K562 (cell line): ENCODE data around the gene ROR2.

ENCODE experiments used
- HLTF ChIP-seq: fragments of 450-650 bp; IDR thresholded peaks from 2 replicates; pipeline ENCODE4 v1.6.1; 2016
- MTA3 ChIP-seq: fragments of 450-650 bp; formaldehyde crosslinking; IDR thresholded peaks from 2 replicates; pipeline ENCODE4 v1.6.1; 2017; ENCODE audit warnings: mild to moderate bottlenecking, borderline replicate concordance
- POLR2AphosphoS5 ChIP-seq: IDR thresholded peaks from 2 replicates; pipeline ENCODE4 v1.6.1; 2011; ENCODE audit warnings: mild to moderate bottlenecking, low read depth, low read length, moderate library complexity; ENCODE audit not compliant: control insufficient read depth, insufficient read depth
- POLR3A ChIP-seq: IDR thresholded peaks from 2 replicates; pipeline ENCODE4 v1.6.1; 2011; ENCODE audit warnings: borderline replicate concordance, mild to moderate bottlenecking, moderate library complexity; ENCODE audit not compliant: insufficient read length, insufficient read depth; ENCODE audit errors: extremely low read depth
- SMC3 ChIP-seq: conservative IDR thresholded peaks from 2 replicates; pipeline ENCODE4 v1.6.1; 2011; ENCODE audit warnings: low read depth, low read length, improper control_type of control experiment; ENCODE audit not compliant: insufficient read depth
- SOX6 ChIP-seq: fragments of 450-650 bp; IDR thresholded peaks from 2 replicates; pipeline ENCODE4 v1.6.1; 2014; ENCODE audit warnings: mild to moderate bottlenecking
- TCF7 ChIP-seq: sonication (generic); IDR thresholded peaks from 2 replicates; pipeline ENCODE4 v1.6.1; 2016; ENCODE audit warnings: antibody characterized with exemption, borderline replicate concordance
- ZNF121 ChIP-seq: sonication (generic); formaldehyde crosslinking; conservative IDR thresholded peaks from 2 replicates; pipeline ENCODE4 v1.8.0; 2022; ENCODE audit warnings: missing genetic modification reagents
- ZNF764 ChIP-seq: fragments of 250-450 bp; sonication (Bioruptor Pico); IDR thresholded peaks from 2 replicates; pipeline ENCODE4 v1.4.0; 2020; ENCODE audit warnings: low read depth, mild to moderate bottlenecking, moderate library complexity
- TF ChIP-seq, protein P1 (sequence below): IDR thresholded peaks from 2 replicates; pipeline ENCODE4 v1.6.1; 2016; ENCODE audit warnings: missing genetic modification characterization, missing compliant biosample characterization
- TF ChIP-seq, protein P2 (sequence below), 3 experiments: IDR thresholded peaks in 2 of 3; conservative IDR thresholded peaks in 1 of 3; 2 replicates each; pipeline ENCODE4 v1.5.1; 2011 to 2012; ENCODE audit warnings: low read length in 3 of 3, mild to moderate bottlenecking in 3 of 3, control low read depth in 2 of 3, improper control_type of control experiment in 1 of 3, inconsistent platforms in 1 of 3, low read depth in 1 of 3, mixed read lengths in 1 of 3, moderate library complexity in 1 of 3; ENCODE audit not compliant: insufficient read depth in 2 of 3
- TF ChIP-seq, protein P3 (sequence below): sonication (generic); formaldehyde crosslinking; IDR thresholded peaks from 2 replicates; pipeline ENCODE4 v1.8.1; 2022; ENCODE audit warnings: missing genetic modification reagents
- TF ChIP-seq, protein P4 (sequence below): fragments of 450-650 bp; IDR thresholded peaks from 2 replicates; pipeline ENCODE4 v1.6.1; 2016

- no peak for TF ChIP-seq ZNF764 (CRISPR knock-in tag)
- TF ChIP-seq, protein P1, sequence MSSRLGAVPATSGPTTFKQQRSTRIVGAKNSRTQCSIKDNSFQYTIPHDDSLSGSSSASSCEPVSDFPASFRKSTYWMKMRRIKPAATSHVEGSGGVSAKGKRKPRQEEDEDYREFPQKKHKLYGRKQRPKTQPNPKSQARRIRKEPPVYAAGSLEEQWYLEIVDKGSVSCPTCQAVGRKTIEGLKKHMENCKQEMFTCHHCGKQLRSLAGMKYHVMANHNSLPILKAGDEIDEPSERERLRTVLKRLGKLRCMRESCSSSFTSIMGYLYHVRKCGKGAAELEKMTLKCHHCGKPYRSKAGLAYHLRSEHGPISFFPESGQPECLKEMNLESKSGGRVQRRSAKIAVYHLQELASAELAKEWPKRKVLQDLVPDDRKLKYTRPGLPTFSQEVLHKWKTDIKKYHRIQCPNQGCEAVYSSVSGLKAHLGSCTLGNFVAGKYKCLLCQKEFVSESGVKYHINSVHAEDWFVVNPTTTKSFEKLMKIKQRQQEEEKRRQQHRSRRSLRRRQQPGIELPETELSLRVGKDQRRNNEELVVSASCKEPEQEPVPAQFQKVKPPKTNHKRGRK (tag), result no peak
- no peak for TF ChIP-seq HLTF
- no peak for TF ChIP-seq MTA3
- TF ChIP-seq POLR2AphosphoS5, result no peak
- no peak for TF ChIP-seq TCF7
- TF ChIP-seq, protein P2, sequence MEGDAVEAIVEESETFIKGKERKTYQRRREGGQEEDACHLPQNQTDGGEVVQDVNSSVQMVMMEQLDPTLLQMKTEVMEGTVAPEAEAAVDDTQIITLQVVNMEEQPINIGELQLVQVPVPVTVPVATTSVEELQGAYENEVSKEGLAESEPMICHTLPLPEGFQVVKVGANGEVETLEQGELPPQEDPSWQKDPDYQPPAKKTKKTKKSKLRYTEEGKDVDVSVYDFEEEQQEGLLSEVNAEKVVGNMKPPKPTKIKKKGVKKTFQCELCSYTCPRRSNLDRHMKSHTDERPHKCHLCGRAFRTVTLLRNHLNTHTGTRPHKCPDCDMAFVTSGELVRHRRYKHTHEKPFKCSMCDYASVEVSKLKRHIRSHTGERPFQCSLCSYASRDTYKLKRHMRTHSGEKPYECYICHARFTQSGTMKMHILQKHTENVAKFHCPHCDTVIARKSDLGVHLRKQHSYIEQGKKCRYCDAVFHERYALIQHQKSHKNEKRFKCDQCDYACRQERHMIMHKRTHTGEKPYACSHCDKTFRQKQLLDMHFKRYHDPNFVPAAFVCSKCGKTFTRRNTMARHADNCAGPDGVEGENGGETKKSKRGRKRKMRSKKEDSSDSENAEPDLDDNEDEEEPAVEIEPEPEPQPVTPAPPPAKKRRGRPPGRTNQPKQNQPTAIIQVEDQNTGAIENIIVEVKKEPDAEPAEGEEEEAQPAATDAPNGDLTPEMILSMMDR (IDR thresholded peaks at IDR 0.05 in 2 of 3, conservative IDR thresholded peaks at IDR 0.05 in 1 of 3; ENCODE audit: insufficient read depth in 2 of 3, low read depth in 1 of 3, low read length in 3 of 3), result no peak
- no peak for TF ChIP-seq SOX6
- TF ChIP-seq, protein P3, sequence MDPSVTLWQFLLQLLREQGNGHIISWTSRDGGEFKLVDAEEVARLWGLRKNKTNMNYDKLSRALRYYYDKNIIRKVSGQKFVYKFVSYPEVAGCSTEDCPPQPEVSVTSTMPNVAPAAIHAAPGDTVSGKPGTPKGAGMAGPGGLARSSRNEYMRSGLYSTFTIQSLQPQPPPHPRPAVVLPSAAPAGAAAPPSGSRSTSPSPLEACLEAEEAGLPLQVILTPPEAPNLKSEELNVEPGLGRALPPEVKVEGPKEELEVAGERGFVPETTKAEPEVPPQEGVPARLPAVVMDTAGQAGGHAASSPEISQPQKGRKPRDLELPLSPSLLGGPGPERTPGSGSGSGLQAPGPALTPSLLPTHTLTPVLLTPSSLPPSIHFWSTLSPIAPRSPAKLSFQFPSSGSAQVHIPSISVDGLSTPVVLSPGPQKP, result no peak
- TF ChIP-seq POLR3A, result no peak
- TF ChIP-seq, protein P4, sequence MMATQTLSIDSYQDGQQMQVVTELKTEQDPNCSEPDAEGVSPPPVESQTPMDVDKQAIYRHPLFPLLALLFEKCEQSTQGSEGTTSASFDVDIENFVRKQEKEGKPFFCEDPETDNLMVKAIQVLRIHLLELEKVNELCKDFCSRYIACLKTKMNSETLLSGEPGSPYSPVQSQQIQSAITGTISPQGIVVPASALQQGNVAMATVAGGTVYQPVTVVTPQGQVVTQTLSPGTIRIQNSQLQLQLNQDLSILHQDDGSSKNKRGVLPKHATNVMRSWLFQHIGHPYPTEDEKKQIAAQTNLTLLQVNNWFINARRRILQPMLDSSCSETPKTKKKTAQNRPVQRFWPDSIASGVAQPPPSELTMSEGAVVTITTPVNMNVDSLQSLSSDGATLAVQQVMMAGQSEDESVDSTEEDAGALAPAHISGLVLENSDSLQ, result no peak
- no peak for TF ChIP-seq SMC3
- TF ChIP-seq ZNF121, result no peak
Measured at GRCh38 chr9:91644433-91644832, 305.6 kb downstream of the ROR2 start.
